AG04449 (cell line): ENCODE results near the gene ARHGAP4.

Experiments used
- CTCF ChIA-PET: fragments of 350-600 bp; formaldehyde crosslinking; extraction: SDS; loops from one replicate; lab custom pipeline; 2021; ENCODE audit warnings: antibody characterized with exemption; lab: Yijun Ruan, JAX
- POLR2A ChIA-PET: fragments of 400-600, 350-600 bp; formaldehyde crosslinking; extraction: SDS; loops from one replicate; lab custom pipeline; 2020; ENCODE audit warnings: antibody characterized with exemption, inconsistent platforms; lab: Yijun Ruan, JAX
- DNase-seq: peaks from one replicate; pipeline ENCODE4 v3.0.0-alpha.2; 2010; ENCODE audit warnings: low read depth, low spot score
- H3K4me3 ChIP-seq: 2 replicates; pipeline ENCODE4 v1.5.1; 2011; ENCODE audit warnings: low read depth, mild to moderate bottlenecking, control low read depth, low read length
- TF ChIP-seq, protein P1 (sequence below): IDR thresholded peaks from one replicate; pipeline ENCODE4 v1.5.1; 2011; ENCODE audit warnings: mild to moderate bottlenecking, moderate library complexity, low read length, control low read depth, inconsistent platforms; ENCODE audit not compliant: insufficient read depth; ENCODE audit errors: missing control alignments

ARHGAP4 gene

DNA sequence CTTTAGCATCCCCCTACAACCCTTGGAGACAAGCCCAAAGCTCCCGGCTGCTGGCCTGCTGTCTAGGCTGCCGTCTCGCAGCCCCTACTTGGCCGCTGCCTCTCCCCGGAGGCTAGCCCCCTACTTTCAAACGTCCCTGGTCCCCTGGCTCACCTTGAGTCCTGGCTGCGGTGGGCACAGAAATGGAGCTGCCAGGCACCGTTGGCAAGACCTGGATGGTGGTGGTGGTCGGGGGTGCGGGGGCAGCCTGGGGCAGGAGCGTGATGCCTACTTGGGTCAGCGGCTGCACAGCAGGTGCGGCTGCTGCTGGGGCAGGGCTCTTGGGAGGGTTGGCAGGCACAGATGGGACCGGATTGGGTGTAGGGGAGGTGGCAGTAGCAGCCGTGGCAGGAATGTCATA is 33.6 kb upstream of the ARHGAP4 start:
- ChIA-PET CTCF (interaction anchor here (1.2 kb wide), 1 partner anchor 13 kb away, joined by 3 read pairs; no protein-coding TSS in a partner anchor), POLR2A (no interaction called here)
- DNase-seq = no peak
- no peak overlapping the region for H3K4me3 ChIP-seq
- TF ChIP-seq, protein P1, sequence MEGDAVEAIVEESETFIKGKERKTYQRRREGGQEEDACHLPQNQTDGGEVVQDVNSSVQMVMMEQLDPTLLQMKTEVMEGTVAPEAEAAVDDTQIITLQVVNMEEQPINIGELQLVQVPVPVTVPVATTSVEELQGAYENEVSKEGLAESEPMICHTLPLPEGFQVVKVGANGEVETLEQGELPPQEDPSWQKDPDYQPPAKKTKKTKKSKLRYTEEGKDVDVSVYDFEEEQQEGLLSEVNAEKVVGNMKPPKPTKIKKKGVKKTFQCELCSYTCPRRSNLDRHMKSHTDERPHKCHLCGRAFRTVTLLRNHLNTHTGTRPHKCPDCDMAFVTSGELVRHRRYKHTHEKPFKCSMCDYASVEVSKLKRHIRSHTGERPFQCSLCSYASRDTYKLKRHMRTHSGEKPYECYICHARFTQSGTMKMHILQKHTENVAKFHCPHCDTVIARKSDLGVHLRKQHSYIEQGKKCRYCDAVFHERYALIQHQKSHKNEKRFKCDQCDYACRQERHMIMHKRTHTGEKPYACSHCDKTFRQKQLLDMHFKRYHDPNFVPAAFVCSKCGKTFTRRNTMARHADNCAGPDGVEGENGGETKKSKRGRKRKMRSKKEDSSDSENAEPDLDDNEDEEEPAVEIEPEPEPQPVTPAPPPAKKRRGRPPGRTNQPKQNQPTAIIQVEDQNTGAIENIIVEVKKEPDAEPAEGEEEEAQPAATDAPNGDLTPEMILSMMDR = no peak

DNA sequence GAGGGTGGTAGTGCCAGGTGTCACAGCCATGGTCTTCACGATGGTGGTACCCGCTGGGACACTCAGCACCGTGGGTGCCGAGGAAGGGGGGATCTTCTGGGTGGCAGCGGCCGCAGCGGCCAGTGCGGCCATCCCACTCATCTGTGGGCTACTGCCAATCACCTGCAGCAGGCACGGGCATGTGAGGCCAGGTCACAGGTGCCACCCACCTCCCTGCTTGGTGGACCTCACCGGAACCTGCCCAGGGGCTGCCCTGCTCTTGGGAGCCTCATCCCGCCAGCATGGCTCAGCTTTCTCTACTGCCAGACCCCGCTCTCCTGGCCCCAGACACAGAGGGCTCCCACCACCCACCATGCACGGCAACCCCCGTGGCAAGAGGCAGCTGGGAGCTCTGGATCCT is 32.5 kb upstream of the ARHGAP4 start:
- POLR2A ChIA-PET = interaction anchor here (1.0 kb wide), 1 partner anchor 12 kb away, joined by 3 read pairs; no protein-coding TSS in a partner anchor
- TF ChIP-seq, protein P1 = no peak
- CTCF ChIA-PET = interaction anchor here (0.9 to 1.5 kb wide), 3 partner anchors 9 to 12 kb away, joined by 3 to 4 read pairs (median 4); no protein-coding TSS in a partner anchor
- no peak overlapping the region for H3K4me3 ChIP-seq
- DNase-seq = no peak

DNA sequence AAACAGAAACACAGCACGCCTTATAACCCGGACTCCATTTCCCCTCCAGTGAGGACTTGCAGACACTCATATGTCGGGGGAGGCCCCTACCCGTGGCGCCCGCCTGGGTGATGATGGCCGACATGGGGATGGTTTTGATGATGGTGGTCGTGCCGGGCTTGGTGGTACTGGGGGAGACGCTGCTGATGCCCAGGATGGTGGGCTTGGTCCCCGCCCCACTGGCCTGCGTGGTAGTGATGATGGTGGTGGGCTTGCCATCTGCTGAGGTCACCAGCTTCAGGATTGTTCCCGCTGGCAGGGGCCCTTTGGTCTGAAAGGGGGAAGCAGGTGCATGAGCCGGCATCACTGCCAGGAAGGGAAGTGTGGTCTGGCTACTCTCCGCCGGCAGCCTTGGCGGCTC is 31.2 kb upstream of the ARHGAP4 start:
- TF ChIP-seq, protein P1 = no peak
- ChIA-PET POLR2A (no interaction called here), CTCF (no interaction called here)
- DNase-seq = no peak
- H3K4me3 ChIP-seq = no peak overlapping the region

DNA sequence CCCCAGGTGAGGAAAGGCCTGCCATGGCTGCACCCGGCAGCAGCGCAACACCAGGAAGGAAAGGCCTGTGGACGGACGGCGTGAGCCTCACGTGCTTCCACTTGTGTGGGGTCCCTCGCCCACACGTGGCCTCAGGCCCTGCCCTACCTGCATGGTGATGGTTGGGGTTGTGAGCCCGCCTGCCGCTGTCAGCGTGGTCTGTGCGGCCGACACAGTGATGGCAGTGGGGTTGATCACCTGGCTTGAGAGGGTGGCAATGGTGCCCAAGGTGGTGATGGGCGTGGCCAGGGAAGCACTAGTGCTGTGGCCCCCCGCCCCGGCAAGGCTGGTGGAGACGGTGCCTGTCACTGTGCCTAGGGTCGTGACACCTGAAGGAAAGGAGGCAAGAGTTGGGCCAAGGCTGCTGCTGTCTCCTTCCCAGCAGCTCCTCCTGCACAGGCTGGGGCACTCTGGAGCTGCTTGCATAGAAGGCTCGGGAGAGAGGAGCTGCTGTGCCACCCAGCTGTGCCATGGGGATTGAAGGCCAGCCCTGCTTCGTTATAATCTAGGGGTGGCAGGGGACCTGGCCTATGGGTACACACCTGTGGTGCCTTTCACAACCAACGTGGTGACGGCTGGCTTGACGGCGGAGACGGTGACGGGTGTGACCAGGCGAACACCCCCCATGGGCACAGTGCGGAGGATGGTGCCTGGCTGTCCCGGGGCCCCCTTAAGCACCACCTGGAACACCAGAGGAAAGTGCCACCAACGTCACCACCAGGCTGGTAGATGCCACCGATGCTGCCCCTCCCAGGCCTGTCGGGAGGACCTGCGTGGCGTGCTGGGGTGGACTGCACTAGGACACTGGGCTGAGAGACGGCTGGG is 30.2 kb upstream of the ARHGAP4 start:
- no peak for DNase-seq
- no peak overlapping the region for H3K4me3 ChIP-seq
- TF ChIP-seq, protein P1 = no peak
- ChIA-PET CTCF (no interaction called here), POLR2A (no interaction called here)

DNA sequence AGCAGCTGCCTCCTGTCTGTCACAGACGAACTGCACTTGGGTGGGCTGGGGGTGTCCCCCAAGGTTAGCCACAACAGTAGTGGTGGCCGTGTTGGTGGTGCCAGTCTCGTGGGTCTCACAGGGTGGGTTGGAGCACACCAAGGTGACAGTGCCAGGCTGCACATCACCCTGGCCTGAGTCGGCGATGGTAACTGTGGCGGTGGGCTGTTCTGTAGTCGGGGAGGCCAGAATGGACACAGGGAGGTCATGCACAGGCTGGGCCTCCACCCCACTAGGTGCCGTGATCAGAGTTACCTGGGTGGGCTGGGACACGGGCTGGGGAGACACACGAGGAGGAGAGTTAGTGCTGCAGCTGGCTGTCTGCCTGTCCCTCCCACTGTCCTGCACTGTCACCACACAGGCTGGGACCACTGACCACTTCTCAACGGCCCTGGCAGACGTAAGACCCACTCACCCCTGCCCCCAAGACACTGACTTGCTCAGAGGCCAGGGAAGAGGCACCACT is 29.2 kb upstream of the ARHGAP4 start:
- no peak overlapping the region for H3K4me3 ChIP-seq
- ChIA-PET POLR2A (no interaction called here), CTCF (no interaction called here)
- no peak for DNase-seq
- TF ChIP-seq, protein P1 = no peak

DNA sequence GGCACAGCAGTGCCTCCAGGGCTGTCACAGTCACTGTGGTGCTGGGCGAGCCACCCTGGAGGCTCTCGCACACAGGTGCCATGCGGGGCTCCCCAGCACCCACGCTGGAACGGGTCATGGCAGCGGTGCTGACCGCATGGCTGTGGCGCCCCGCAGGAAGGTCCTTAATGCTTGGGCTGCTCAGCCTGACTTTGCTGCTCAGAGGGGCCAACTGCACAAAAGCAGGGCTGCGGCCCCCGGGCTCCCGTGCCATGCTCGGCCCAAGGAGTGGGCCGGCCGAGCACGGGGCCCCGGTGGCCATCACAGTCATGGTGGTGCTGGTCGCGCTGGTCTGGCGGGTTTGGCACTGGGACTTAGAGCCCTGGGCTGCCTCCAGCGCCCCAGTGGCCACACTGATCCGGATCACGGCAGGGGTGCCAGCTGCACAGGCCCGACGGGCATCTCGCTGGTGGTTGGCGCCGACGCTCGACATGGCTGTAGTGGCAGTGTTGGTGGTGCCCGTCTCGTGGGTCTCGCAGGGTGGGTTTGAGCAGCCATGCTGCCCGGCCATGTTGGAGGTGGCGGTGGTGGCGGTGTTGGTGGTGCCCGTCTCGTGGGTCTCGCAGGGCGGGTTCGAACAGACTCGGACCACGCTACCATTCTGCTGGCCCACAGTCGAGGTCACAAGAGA is 28.6 kb upstream of the ARHGAP4 start:
- ChIA-PET POLR2A (no interaction called here), CTCF (no interaction called here)
- no peak overlapping the region for H3K4me3 ChIP-seq
- DNase-seq = no peak
- TF ChIP-seq, protein P1 = no peak
